HG03460 (cell line): ENCODE measurements around the gene ANGPT4.
"Not testable (repeated sequence)": the region's sequence is repeated elsewhere in the genome, so short reads cannot be mapped to it uniquely, and the experiment has no call there.

Experiments
- ATAC-seq: cut with Tn5 transposase; IDR thresholded peaks from one replicate; pipeline ENCODE4 v1.9.1; 2021; ENCODE audit not compliant: unreplicated experiment

ANGPT4 gene

DNA sequence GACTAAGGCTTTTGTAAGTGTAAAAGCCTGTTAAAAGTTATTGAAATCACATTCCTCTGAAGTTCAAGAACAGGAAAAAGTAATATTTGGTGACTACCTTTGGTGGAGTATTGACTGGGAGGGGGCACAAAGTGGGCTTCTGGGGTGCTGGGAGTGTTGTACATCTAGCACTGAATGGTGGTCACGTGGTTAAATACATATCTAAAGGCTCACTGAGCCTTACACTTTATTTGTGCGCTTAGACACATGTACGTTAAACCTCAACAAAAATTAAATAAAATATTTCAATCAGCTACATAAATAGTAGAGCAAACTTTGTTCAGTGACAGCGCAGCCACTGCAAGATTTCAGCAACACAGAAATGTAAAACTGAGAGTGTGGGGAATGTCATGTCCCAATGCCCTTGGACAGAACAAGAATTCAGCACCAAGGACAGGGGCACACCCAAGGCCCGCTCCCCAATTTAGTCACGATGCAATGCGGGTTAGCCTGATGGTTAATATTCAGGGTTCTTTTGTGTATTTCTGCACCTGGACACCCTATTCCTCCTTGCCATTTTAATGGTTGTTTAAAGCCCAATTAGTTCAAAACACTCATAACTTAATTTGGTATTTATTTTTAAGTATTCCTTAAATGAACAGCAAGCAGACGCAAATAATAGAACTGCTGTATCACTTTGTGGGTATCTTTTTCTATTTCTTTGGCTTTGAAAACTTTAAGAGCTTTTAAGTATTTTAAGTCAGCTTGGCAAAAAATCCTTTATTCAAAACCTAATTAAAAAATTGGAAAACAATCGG, 37.4 kb downstream of the ANGPT4 start:
- ATAC-seq, result no peak

DNA sequence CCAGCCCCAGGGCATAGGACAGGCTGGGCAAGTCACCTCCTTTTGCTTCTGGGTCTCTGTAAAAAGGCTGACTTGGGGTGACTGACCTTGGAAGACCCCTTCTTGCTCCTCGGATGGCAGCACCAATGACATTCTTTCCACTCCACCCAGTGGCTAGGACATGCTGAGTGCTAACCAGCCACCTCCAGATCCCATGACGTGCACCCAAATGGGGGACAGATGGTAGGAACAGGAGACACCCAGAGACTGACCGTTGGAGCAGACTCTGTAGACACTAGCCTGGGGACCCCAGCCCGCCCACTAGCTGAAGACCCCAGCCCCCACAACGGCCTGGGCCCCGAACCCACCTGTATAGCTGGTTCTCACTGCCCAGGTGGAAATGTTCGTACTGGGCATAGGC, 38.3 kb downstream of the ANGPT4 start:
- ATAC-seq, result no peak

DNA sequence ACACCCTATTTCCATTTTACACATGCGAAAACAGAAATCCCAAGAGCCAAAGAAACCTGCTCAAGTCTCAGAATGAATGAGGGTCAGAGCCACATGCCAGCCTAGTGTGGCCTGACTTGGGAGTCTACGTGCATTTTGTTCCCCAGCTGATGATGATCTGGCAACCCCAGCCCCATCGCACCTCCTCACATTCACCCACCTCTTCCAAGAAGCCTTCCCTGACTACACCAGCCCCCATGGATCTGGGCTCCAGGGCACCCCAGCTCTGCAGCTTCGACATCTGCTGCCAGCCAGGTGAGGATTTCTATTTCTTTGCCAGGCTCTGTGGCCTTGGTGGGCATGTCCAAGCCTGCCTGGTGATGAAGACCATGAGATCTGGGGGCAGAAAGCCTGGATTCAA, 41.0 kb downstream of the ANGPT4 start:
- no peak for ATAC-seq

DNA sequence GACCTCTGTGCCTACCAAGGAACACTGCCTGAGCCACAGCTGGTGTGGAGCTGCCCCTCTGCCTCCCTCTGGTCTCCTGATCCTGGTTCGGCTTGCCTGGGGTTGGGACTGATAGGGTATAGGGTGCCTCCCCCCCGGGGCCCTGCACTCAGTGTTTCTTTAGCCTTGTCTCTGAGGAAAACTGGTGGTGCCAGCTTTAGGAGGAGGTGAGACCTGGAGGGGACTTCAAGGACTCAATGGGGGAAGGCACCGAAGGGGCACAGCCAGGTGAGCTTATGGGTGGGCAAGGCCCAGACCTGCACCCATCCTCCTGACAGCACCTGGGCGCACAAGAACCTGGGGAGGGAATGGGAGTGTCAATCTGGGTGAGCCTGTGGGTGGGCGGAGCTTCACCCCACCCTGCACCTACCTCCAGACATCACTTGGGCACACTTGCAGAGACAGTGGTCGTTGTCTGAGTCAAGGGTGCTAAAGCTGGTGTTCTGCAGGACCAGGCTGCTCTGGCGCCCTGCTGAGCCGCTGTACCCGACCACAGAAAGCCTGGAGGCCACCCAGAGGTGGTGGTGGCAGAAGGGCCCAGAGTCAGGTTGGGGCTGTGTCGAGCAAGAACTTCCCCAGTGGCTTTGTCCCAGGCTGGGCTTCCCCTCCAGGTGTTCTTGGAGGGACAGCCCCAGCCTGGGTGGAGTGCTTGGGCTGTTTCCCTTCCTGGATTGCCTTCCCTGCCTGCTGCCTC, 42.1 kb downstream of the ANGPT4 start:
- ATAC-seq, result no peak

DNA sequence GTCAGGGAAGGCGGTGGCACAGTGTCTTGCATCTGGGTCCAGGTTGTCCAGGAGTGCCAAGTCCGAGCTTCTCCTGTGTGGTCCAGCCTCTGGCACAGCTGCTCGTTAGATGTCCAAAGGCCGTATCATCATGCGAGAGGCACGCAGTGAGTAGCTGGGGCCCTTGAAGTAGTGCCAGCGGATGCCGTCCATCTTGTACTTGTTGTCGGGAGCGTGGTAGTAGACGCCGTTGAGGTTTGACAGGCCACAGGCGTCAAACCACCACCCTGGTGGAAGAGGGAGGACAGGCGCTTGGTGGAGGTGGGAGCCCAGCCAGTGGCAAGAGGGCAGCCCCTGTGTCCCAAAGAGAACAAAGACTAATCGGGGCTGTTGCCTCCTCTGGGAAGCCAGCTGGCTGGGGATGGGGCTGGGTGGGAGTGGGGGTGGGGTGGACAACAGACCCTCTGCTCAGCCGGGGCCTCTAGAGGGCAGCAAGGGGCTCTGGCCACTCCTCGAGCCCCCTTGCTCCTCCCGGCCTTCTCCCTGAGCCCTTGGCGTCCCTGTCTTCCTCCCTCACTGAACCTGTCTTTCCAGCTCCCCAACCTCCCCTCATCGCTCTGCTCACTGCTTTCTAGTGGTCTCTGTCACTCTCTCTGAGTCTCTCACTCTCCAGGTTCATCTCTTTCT, 43.1 kb downstream of the ANGPT4 start:
- ATAC-seq, result no peak

DNA sequence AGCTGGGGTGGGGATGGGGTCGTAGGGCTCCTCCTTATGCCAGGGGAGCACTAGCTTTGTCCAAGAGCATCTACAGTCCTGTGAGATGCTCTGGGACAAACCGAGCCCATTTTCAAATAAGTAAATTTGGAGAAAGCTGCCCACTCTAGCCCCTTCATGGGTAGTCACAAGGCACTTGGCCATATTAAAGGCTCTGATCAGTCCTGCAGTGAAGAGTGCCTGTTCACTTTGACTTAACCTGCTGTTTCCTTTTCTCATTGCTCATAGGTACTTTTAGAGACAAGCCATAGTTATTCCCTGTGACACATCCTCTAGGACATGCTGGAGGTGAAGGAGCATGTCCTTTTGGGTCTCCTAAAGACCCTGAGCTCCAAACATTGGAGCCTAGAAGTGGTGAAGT, 44.2 kb downstream of the ANGPT4 start:
- ATAC-seq, result no peak

DNA sequence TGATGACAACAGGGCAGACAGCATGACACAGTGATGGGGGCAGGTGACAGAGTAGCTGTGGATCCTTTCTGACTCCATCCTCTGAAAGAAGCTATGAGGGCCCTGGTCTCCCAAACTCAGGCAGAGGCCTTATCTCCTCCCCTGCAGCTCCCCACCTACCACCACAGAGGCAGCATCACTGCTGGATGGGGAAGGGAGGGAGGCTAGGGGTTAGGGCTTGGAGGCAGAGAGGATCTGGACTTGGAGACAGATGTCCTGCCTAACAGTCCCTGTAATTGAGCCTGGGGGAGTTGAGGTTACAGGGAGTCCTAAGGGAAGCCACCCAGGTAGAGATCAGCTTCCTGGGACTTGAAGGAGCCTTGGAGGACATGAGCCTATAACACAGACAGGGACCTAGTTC, 44.7 kb downstream of the ANGPT4 start:
- no peak for ATAC-seq

DNA sequence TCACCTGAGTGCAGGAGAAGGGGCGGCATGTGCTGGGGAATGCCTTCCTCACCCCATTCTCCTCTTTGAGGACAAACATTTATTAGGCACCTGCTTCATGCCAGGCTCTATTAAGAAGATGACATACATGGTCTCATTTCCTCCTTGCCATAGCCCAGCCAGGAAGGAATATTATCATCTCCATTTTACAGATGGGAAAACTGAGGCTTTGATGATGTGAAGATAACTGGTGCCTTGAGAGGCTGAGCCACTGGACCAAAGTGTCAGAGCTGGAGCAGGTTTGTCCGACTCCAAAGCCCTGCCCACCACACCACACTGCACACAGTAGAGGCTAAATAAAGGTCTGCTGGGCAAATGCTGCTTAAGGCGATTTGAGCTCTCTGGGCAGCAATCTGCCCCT, 45.4 kb downstream of the ANGPT4 start:
- no peak for ATAC-seq

DNA sequence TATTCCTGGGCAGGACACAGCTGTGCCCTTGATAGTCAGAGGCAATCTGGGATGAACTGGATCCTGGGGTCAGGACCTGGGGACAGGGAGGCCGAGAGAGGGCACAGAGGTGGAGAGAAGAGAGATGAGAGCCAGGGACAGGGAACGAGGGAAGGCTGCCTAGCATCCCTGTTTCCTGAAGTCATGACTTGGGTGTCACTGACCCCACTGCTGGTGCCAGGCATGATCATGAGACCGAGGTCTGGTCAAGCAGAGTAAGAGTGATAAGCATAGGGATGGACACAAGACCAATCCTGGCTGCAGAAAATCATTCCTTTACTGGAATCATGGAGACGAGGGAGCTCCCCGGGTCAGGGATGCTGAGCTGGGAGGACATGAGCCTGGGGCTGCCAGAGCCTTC, 46.5 kb downstream of the ANGPT4 start:
- ATAC-seq, result no peak

DNA sequence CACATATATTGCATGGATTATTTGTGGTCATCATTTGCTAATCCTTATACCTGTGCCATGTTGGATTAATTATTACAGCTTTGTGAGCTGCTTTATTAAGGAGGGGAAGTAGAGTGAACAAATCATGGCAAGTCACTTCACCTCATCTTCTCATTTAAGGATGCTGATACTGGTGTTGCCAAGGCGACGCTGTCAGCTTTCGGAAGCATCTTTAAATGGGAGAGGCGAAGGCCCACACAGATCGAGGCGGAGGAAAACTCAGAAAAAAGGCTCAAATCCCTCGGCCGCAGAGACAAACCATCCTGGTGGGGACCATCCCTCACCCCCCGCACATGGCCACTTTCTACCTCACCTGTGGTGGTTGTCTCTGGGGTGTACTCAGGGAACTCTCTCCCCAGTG, 47.9 kb downstream of the ANGPT4 start:
- ATAC-seq, result no peak

DNA sequence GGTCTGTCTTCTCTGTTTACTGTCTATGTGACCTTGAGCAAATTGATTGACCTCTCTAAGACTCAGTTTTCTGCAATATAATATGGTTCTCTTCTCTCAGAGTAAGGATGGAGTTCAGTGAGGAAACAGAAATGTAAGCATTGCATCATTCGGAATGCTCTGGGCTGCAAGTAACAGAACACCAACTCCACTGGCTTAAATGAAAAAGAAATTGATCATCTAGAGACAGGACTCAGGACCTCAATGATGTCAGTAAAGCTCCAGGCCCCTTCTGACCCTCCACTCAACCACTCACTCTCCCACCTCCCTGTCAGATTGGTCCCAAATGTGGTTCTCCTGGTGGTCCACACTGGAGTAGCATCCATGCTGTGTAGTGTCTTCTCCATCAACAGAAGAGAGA, 50.7 kb downstream of the ANGPT4 start:
- no peak for ATAC-seq

DNA sequence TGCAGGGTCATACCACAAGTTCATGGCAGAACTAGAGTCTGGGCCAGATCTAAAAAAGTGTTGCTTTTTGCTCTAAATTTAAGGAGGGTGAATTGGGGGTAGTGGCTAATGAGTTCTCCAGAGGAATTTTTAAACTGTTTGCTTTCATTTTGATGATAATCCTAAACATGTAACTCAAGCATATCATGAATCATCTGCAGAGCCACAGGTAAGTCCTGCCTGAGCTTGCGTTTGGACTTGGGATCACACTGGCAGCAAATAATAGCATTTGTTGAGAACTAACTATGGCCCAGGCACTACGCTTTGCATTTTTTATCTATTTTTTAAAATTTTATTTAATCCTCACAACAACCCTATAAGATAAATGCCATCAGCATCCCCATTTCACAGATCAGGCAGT, 55.2 kb downstream of the ANGPT4 start:
- no peak for ATAC-seq

DNA sequence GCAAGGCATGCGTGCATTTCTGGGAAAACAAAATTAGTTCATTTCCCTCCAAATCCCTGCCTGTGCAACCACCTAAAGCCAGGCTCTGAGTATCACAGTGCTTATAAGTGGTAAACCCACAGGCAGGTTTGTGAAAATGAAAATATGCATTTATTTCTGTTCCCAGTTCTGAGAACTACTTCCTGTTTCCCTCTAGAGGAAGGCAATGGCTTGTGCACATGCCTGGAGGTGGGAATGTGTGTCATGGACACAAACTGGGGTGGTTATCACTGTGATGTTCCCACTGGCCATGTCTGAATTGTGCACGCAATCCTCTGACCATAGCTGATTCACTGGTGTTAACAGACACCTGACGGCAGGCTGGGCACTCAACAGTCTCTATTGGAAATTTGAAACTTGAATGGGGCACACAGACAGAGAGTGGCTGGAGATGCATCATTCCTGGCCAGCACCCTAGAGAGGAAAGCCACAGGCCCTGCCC, 56.3 kb downstream of the ANGPT4 start:
- ATAC-seq, result no peak

DNA sequence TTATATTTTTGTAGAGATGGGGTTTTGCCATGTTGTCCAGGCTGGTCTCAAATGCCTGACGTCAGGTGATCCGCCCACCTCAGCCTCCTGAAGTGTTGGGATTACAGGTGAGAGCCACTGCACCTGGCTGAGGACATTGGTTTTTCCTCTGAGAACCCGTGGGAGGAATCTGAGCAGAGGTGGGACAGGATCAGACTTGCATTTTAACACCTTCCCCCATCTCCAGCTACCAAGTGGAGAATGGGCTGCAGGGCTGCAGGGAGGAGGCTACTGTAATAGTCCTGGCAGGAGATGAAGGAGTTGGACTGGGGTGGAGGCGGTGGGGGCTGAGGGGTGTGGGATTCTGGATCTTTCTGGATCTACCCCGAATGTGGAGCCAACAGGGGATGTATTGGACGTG, 58.1 kb downstream of the ANGPT4 start:
- no peak for ATAC-seq

DNA sequence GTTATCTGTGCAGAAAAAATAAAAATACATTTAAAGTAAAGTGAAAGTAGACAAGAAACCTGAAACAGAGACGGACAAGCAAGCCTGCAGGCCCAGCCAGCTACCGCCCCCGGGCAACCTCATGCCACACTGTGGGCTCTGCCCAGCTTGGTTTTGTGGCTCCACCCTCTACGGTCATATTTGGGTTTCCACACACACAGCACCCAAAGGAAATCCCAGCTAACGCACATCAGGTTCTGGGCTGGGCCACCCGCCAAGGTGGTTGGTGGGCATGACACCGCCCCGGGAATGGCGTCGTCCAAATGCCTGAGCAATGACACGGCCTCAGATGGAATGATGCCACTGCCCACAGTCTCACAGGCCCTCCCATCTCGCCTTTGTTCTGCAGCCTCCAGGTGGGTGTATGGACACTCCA, 59.8 kb downstream of the ANGPT4 start:
- no peak for ATAC-seq

DNA sequence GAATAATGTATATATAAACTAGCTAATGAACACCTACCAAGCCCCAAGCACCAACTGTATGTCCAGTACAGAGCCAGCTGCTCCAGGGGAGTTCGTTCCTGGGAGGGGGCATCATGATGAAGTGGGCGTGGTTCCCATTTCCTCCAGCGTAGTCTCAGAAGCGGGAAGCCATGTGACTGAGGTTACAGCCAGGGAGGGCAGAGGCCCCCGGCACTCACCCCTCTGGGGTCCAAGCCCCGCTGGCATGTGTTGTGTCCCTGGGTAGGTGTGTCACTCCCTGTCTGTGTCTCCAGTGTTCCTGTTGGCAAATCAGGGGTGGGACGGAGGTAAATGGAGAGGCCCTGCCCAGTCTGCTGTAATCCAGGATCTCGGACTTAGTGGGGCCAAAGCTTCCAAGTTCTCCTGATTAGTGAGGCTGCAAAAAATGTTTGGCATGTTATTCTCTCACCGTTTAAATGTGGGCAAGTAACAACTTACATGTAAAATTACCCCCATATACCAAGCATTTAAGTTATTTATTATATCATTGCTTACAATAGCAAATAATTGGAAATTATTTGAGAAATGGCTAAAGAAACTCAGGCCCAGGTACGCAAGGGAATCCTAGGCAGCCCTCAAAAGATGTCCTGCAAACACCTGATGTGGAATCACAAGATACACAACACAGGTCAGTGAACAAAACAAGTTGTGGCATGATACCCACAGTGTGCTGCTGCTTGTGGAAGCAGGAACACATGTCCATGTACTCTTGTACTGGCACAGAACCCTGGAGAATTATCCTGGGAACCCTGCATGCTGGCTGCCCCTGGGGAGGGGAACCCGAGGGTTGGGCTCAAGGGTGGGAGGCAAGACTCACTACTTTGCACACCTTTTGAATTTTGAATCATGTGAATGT, 60.4 kb downstream of the ANGPT4 start:
- ATAC-seq, result no peak

DNA sequence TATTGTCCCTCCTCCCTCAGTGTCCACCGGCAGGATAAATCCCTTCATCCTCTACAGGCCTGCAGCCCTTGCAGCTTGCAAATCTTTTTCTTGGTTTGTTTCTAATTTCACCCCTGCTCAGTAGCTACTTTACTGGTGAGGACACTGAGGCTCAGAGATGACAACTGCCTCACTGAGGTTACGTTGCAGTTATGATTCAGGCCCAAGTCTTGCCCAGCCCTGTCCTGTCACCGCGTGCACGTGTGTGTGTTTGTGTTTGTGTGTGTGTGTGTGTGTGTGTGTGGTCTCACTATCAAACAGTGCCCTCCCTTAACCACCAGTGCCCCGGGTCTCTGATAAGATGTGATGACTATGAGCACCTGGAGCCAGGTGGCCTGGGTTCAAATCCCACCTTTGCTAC, 61.5 kb downstream of the ANGPT4 start:
- no peak for ATAC-seq

DNA sequence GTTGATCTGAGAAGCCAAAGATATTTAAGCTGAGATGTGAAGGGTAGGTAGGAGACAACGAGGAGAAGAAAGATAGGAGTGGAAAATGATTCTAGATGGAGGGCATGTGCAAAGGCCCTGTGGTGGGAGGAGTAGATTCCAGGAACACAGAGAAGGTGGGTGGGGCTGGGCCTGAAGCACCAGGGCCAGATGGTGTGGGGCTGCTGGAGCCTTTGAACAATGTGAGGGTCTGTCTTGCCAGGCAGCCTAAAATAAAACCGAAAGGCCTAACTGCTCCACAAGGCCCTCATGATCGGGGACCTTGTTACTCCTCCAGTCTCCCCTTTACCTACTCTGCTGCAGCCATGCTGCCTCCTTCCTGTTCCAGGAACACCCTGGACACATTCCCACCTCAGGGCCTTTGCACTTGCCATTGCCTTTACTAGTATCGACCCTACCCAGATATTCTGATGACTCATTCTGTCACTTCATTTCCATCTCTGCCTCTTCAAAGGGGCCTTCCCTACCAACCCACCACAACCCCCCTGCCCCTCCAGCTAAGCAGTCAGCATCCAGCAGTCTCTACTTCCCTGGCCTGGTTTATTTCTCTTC, 62.6 kb downstream of the ANGPT4 start:
- ATAC-seq, result no peak

DNA sequence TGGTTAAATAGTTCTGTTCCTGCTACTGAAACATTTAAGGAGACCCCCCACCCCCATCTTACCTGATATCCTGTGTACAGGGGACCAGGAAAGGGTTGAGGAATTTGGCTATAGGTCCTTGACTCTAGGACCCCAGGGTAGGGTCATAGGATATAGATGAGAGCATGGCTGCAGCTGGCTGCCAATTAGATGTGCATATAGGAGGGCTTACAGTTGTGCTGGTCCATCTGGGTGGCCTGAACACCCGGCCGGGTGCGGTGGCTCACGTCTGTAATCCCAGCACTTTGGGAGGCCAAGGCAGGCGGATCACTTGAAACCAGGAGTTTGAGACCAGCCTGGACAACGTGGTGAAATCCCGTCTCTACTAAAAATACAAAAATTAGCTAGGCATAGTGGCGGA, 67.4 kb downstream of the ANGPT4 start:
- not testable (repeated sequence) for ATAC-seq

DNA sequence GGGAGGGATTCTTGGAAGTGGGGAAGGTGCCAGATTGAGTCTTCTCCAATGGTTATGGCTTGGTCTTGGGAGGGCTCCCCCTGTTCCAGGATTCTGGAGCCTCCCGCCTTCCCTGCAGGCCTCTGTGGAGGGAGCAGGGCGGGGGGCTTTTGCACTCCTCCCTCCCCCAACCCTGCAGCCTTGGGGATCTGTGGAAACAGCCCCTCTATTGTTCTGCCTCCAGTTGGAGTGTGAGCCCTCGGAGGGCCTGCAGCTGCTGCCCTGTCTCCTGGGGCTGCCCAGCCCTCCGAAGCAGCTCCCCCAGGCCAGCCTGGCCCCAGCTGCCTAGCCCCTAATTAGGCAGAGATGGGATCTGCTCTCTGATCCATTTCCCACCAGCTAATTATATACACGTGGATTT, 67.9 kb downstream of the ANGPT4 start:
- no peak for ATAC-seq

DNA sequence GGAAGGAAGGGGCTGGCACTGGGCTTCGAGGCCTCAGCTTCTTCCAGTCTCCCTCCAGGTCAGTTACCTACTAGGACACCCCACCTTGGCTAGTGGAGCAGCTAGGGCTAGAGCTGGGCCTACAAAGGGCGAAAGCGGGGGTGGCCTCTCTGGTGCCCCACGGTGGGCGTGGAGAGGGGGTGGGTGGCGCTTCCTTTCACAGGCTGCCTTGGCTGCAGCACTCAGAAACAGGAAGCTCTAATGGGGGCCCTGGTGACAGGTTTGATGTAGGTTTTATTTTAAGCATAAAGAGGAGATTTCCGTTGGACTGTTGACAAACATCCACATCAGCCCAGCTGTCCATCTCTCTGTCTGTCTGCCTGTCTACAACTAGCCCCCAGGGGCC, 69.2 kb downstream of the ANGPT4 start:
- no peak for ATAC-seq
